Measurements from ENCODE around the gene HOXC10.

DNA sequence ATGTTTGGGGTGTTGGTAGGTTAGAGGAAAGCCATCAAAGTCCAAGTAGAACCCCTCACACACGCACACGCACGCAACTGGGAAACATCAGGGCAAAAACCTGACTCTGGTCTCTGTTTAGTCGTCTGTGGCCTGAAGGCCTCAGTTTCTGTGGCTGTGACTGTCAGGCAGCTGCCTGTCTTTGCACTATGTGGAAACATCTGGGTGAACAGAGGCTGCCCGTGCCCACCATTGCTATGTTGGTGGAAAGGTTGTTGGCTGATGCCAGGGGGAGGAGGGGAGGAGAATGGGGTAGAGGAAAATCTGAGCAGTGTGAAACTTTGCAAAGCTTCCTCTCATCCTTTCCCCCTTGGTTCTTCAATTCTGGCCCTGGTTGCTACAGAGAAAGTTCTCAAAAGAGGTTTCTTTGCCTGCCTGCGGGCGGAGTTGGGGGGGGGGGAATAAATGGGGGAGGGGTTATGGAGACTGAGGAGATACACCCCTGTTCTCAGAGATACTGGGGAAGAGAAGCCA lies 7.5 kb downstream of the HOXC10 start:
- TF ChIP-seq POLR2AphosphoS5 (IDR thresholded peaks at IDR 0.05; ENCODE audit: low read depth, low read length) (no peak), TAF1 (IDR thresholded peaks at IDR 0.05; ENCODE audit: low read depth, low read length) (no peak), SPI1 (IDR thresholded peaks at IDR 0.05; ENCODE audit: low read depth, low read length) (no peak), POLR2A (IDR thresholded peaks at IDR 0.05; ENCODE audit: low read depth, low read length) (no peak)

Measured in GM12891 (cell line).